HG02763 (cell line): ENCODE measurements around the gene EFEMP2.
"Not testable (repeated sequence)": the region's sequence is repeated elsewhere in the genome, so short reads cannot be mapped to it uniquely, and the experiment has no call there.

Experiments
- ATAC-seq: cut with Tn5 transposase; IDR thresholded peaks from one replicate; pipeline ENCODE4 v1.9.1; 2021; ENCODE audit warnings: mild to moderate bottlenecking, moderate library complexity; ENCODE audit not compliant: unreplicated experiment

Gene EFEMP2

GRCh38 chr11:65900899-65901180 lies 28.2 kb upstream of the EFEMP2 start:
- no peak for ATAC-seq

- ATAC-seq, result peak; percentile 79
Measured at GRCh38 chr11:65900125-65900898, 27.7 kb upstream of the EFEMP2 start, which contains the start of gene FOSL1. FOSL1 (minus strand) TSS chr11:65900388; CDS start chr11:65900339, 49 bp downstream.

- ATAC-seq, result no peak
Measured at GRCh38 chr11:65899356-65900124, 26.9 kb upstream of the EFEMP2 start.

GRCh38 chr11:65898656-65899355 lies 26.2 kb upstream of the EFEMP2 start:
- no peak for ATAC-seq

- no peak for ATAC-seq
Measured at GRCh38 chr11:65897020-65897471, 24.4 kb upstream of the EFEMP2 start.

- ATAC-seq, result no peak
Measured at GRCh38 chr11:65896034-65896999, 23.7 kb upstream of the EFEMP2 start.

- ATAC-seq, result no peak
Measured at GRCh38 chr11:65895482-65895981, 22.9 kb upstream of the EFEMP2 start.

- ATAC-seq, result no peak
Measured at GRCh38 chr11:65894034-65894591, 21.5 kb upstream of the EFEMP2 start.

GRCh38 chr11:65892661-65893317 lies 20.2 kb upstream of the EFEMP2 start:
- ATAC-seq, result no peak

GRCh38 chr11:65892137-65892540 lies 19.5 kb upstream of the EFEMP2 start:
- ATAC-seq, result not testable (repeated sequence)

GRCh38 chr11:65891219-65892136 lies 18.9 kb upstream of the EFEMP2 start:
- no peak for ATAC-seq

- peak; percentile 55 for ATAC-seq
Measured at GRCh38 chr11:65890324-65891218, 18.0 kb upstream of the EFEMP2 start, which contains the start of gene CCDC85B. CCDC85B (plus strand) TSS chr11:65890673; CDS start chr11:65890784, 111 bp downstream.

- peak; percentile 49 for ATAC-seq
Measured at GRCh38 chr11:65888163-65888814, 15.7 kb upstream of the EFEMP2 start, which contains the start of gene FIBP. FIBP (minus strand) TSS chr11:65888471; CDS start chr11:65888418, 53 bp downstream.

GRCh38 chr11:65887723-65888162 lies 15.1 kb upstream of the EFEMP2 start:
- ATAC-seq, result no peak

- no peak for ATAC-seq
Measured at GRCh38 chr11:65886826-65887722, 14.5 kb upstream of the EFEMP2 start.
